Fibroblast of skin of left biceps (primary cell): Measurements from ENCODE around the gene CDC42EP4.

Source experiments
- DNase-seq, 2 experiments: peaks; one replicate each; pipeline ENCODE4 v3.0.0-alpha.2; 2013; ENCODE audit warnings: low read depth in 2 of 2

The CDC42EP4 gene

GRCh38 chr17:73251871-73252270, 59.9 kb downstream of the CDC42EP4 start:
- no peak for DNase-seq

- DNase-seq = no peak
These were observed 60.8 kb downstream of the CDC42EP4 start for GRCh38 chr17:73250851-73251640.

GRCh38 chr17:73249700-73250099, 62.1 kb downstream of the CDC42EP4 start:
- no peak for DNase-seq

- DNase-seq = no peak
These were observed 63.3 kb downstream of the CDC42EP4 start for GRCh38 chr17:73248532-73248931.

- DNase-seq = no peak
These were observed 64.1 kb downstream of the CDC42EP4 start for GRCh38 chr17:73247726-73248125.

- DNase-seq = no peak
These were observed 71.2 kb downstream of the CDC42EP4 start for GRCh38 chr17:73240561-73240960.

GRCh38 chr17:73237714-73238113, 74.1 kb downstream of the CDC42EP4 start:
- DNase-seq = no peak

GRCh38 chr17:73234736-73235135, 77.1 kb downstream of the CDC42EP4 start:
- DNase-seq = no peak
